D341Med (cell line): ENCODE results near the gene TCF25.

Source experiments
- DNase-seq: peaks from one replicate; pipeline ENCODE4 v3.0.0; 2012; ENCODE audit warnings: low spot score

TCF25 gene

DNA sequence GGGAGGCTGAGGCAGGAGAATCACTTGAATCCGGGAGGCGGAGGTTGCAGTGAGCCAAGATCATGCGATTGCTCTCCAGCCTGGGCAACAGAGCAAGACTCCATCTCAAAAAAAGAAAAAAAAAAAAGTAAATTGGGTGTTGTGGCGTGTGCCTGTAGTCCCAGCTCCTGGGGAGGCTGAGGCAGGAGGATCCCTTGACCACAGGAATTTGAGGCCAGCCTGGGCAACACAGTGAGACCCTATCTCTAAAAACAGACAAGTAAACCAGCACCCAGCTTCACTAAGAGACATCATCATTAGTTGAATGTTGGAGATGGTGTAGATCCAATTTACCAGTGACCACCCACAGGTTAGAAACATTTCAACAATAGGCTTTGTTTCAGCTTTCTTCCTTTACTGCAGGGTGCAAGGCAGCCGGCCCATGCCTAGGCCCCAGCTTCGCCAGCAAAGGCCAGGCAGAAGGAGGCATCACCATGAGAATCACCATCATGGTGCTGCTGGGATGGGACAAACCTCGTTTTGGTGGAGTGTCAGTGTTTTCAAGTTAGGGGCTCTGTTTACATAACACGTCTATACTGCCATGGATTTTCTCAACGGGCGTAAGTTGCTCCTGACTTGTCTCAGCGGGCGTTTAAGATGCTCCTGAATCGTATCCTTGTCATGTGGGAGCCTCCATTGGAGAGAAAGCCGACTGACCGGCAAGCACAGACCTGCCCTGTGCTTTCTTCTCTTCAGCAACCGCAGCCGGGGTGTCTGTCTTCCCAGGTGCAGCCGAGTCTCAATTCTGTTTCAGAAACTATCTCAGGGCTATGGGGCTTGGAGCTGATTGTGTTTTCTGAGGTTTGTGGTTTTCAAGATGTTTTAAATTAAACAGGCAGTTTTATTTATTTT, 7.3 kb downstream of the TCF25 start:
- no peak for DNase-seq

DNA sequence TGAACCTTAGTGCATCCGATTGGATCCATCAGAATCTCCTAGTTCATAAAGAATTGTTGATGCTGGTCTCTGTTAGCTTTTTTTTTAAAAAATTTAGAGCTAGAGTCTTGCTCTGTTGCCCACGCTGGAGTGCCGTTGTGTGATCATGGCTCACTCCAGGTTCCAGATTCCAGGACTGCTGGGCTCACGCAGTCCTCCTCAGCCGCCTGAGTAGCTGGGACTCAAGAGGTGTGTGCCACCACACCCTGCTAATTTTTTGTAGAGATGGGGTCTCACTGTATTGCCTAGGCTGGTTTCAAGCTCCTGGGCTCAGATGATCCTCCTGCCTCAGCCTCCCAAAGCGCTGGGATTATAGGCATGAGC, 8.0 kb downstream of the TCF25 start:
- DNase-seq = no peak

DNA sequence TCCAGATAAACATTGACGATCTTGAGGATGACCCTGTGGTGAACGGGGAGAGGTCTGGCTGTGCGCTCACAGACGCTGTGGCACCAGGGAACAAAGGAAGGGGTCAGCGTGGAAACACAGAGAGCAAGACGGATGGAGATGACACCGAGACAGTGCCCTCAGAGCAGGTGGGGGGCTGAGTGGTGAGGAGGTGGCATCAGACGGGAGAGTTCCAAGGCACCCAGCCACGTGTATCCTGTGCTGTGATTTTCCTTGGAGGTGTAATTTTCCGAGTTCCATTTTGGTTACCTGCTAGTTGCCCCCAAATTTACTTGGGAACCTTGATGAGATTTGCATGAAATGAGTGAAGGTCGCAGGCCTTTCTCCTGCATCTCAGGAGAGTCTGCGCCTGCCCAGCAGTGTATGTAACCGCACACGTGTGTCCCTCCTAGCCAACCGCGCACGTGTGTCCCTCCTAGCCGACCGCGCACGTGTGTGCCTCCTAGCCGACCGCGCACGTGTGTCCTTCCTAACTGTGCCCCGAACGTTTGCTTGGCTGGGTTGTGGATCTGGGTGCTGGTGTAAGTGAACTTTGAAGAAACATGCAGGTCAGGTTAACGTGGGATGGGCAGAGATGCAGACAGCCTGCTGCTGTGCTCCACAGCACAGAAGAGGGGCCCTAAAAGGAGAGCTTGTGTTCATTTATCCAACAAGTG, 10.1 kb downstream of the TCF25 start:
- no peak for DNase-seq

DNA sequence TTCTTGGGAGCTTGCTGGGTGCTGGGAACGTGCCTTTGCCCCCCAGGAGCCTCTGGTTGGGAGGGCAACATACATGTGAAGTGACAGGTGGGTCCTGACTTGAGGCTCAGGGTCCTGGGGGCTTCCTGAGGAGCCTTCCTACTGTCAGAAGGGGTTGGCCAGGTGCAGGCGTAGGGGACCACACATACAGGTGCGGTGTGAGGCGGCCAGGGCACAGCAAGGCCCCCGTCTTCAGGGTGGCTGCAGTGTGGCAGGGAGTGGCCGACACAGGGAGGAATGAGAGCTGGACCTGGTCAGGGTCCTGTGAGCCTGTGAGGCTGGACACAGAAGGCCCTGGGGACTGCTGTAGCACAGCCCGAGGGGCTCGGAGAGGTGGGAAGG, 10.6 kb downstream of the TCF25 start:
- DNase-seq = no peak

DNA sequence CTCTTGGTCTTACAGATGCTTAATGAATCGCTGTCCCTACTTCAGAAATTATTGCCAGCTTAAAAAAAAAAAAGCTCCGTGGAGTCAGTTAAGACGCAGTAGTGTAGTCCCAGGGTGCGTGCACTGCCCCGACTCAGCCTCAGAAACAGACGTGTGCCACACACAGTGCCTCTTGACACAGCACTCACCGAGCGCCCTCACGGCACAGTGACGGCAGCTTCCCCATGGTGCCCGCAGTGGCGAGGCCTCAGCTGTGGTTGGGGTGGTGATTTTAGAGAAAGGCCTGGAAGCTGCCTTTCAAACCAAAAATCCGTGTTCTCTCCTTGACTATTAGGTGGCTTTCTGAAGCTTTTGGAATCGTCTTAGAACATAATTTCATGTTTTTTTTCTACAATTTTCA, 13.9 kb downstream of the TCF25 start:
- no peak for DNase-seq

DNA sequence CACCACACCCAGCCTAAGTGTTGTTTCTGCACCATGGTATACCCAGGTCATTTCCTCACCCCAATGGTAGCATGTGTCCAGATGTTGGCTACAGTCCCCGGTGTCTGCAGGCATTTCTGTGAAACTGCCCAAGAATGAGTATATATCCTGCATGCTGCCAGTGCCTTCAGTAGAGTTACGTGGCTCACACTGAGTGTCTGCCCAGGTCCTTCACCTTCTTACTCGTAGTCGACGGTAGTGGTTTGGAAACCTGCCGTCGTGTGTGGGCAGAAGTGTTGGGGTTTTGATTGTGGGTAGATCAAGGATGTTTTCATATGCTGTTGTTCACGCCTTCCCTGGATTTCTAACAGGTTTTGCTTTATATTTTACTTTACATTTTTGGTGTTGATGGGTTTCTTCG, 16.8 kb downstream of the TCF25 start:
- DNase-seq = no peak

DNA sequence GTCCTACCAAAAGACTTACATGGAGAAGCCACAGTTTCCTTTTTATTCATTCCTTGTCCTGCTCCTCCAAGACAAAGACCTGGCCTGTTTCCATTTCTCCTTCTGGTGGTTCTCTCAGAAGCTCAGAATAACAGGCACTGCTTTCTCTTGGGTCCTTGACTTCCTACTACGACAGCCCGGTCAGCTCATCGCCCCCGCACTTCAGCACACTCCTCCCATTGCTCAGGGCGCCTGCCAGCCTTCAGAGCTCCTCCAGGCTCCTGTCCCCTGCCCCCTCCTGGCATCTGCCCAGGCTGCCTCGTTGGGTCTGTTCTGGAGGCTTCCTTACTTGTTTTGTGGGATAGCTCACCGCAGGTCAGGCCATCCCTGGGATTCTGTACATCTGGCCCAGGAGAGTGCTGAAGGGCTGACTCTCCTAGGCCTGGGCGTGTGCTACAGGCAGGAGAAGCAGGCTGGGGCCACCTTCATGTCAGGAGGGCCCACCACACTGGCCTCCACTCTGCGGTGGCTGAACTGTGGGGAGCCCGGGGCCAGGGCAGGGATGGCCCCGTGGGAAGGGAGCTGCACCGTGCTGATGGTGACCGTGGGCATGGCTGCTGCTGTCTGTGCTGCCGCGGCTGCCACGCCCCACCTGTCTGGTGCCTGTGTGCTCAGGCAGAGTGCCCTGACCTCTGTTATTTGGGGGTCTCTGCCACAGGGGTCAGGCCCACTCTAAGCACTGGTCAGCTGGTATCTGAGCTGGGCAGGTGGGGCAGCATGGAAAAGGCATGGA, 17.7 kb downstream of the TCF25 start:
- DNase-seq = no peak

DNA sequence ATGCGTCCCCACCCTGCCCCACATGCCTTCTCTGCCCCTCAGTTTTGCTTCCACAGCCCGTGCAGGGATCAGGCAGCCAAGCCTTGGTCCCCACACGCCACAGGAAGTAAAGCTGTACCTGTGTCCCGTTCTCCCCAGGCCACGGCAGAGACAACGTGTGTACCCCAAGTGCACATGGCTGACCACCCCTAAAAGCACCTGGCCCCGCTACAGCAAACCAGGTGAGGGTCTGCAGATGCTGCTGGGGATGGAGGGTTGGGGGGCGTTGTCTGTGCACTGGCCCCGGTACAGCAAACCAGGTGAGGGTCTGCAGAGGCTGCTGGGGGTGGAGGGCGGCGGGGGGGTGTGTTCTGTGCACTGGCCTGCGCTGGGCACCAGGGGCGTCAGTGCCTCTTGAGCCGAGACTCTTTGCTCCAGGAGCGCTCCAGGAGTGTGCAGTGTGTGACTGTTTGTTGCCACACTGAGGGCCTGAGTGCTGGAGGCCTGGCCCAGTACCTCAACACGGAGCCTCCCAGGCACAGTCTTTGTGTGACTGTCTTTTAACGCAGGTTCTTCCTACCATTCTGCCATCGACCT, 18.8 kb downstream of the TCF25 start:
- DNase-seq = no peak

DNA sequence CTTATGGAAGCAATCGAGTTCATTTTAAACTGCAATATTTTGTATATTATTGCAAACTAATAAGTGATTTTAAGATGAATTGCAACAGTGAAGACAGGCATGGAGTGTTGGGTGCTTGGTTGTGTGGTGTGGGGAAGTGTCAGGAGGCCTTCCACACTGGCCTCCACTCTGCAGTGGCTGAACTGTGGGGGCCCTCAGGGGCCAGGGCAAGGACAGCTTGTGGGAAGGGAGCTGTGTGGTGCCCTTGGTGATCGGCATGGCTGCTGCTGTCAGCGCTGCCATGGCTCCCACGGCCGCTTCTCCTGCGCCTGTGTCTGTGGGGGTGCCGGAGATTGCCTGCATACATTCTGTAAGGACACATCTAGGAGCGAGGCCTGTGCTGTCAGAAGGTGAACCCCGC, 19.2 kb downstream of the TCF25 start:
- no peak for DNase-seq

DNA sequence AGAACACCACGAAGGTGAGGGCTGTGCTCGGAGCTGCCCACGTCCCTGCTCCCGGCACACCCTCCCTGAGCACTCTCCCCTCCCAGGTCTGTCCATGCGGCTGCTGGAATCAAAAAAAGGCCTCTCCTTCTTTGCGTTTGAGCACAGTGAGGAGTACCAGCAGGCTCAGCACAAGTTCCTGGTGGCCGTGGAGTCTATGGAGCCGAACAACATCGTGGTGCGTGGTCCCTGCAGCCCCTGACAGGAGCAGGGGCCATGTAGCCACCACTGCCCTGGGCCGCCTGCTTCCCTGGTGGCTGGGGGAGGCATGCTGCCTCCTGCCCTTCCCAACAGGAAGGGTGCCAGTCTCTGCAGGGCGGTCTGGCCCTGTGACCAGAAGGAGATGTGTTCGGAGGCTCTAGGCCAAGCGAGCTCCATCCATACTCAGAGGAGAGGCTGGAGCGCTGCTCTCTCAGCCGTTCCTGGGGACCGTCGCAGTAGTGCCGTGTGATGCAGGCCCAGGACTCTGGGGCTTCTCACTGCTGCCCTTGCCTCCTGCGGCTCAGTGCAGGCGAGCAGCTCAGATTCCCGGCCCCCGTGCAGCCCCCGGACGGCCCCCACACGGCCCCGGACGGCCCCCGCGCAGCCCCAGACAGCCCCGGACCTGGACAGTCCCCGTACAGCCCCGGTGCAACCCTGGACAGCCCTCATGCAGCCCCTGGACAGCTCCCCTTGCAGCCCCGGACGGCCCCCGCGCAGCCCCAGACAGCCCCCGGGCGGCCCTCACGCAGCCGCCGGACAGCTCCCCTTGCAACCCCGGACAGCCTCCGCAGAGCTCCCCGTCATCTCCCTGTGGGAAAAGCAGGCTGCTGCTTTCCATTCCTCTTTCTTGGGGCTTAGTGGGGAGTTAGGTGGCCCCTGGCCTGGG, 20.5 kb downstream of the TCF25 start:
- no peak for DNase-seq

DNA sequence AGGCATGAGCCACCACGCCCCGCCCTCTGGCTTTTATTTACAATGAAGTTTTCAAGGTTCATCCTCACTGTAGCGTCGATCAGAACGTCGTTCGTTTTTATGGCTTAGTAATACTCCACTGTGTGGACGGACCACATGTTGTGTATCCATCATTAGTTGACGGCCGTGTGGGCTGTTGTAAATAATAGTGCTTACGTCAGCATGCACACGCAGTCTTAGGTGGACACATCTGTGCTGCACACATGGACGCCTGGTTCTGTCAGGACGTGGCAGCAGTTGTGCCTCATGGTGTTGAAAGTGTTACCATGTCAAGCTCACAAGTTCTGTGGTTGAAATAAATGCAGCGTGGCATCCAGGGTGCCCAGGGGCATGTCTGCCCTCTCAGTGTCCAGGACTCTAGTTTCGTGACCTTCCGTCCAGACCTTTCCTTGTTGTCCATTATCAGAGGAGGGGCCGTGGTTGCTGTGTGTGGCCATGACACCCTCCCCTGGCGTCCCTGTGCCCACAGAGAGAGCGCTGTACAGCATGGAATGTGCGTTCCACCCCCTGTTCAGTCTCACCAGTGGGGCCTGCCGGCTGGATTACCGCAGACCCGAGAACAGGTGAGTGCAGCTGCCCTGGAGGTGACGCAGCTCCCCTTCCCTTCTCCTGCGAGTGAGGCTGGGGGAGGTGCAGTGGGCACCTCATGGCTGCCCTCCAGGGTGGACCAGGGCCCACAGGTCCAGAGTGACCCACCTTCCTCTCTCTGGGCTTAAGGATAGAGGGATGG, 22.3 kb downstream of the TCF25 start:
- no peak for DNase-seq

DNA sequence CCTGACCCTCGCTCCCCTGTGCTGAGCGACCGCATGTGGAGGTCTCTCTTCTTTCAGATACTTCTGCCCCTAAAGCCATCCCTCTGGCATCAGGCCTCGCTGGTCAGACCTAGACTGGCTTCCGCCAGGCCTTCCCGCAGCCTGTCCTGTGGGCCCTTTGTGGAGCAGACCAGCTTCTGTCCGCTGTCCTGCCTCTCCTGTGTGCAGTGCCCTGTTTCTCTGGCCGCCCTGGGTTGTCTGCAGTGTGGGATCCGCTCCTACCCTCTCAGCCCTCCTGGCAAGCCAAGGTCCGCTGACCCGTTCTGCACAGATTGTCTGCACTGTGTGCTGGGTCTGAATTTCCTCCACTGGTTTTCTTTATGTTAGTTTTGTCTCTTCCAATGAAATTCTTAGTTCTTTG, 23.8 kb downstream of the TCF25 start:
- no peak for DNase-seq

DNA sequence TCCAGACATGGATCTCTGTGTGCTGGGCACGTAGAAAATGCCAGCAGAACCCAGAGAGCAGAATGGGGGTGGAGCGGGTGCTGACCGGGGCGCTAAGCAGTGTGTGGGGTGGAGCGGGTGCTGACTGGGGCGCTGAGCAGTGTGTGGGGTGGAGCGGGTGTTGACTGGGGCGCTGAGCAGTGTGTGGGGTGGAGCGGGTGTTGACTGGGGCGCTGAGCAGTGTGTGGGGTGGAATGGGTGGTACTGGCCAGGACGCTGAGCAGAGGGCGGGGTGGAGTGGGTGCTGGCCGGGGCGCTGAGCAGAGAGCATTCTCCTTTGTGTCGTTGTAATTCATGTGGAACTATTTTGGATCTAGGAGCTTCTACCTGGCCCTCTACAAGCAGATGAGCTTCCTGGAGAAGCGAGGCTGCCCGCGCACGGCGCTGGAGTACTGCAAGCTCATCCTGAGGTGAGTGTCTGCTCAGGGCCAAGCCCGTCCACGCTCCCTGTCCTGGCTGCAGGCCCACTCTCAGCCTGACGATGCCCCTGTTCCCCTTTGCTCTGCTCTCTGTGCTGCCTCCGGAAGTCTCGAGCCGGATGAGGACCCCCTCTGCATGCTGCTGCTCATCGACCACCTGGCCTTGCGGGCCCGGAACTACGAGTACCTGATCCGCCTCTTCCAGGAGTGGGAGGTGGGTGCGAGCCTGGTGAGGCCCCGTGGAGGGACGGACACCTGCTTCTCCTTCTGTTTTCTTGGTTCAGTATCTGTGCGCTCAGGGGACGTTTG, 25.0 kb downstream of the TCF25 start:
- DNase-seq = no peak

DNA sequence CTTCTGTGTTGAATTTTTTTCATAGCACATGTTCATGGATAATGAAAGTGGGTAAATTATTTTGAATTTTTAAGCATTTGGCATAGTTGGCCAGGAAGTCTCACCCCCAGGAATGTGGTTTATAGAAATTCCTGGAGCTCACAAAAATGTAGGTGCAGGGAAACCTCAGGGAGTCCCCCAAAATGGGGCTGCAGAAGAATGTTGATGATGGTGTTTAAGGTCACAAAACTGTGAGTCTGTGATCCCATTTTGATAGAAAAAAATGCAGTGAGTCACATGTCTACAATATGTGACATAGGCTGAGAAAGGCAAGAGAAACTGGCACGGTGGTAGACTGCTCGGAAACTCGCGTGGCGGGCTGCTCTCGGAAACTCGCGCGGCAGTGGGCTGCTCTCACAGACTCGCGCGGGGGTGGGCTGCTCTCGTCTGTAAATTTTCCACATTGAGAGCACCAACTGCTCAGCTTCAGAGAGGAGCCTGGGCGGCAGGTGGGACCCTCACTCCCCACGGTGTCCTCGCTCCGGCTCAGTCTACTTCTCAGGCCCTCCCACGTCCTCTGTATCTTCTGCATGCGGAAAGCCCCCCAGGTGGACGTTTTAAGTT, 26.6 kb downstream of the TCF25 start:
- no peak for DNase-seq

DNA sequence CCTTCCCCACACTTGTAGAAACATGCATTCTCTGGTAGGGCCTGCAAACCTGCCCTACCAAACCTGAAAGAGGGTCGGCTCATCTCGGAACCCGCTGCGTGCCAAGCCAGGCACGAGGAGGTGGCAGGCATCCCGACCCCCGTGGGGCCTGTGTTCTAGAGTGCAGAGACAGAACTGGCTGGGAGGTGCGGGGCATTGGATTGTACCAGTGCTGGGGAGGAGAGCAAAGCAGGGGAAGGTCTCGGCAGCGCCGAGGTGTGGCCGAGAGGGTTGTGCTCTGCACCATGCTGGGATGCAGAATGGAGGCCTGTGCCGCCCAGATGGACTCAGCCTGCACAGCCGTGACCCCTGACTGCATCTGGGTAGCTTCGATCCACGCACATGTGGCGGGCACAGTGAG, 27.5 kb downstream of the TCF25 start:
- no peak for DNase-seq

DNA sequence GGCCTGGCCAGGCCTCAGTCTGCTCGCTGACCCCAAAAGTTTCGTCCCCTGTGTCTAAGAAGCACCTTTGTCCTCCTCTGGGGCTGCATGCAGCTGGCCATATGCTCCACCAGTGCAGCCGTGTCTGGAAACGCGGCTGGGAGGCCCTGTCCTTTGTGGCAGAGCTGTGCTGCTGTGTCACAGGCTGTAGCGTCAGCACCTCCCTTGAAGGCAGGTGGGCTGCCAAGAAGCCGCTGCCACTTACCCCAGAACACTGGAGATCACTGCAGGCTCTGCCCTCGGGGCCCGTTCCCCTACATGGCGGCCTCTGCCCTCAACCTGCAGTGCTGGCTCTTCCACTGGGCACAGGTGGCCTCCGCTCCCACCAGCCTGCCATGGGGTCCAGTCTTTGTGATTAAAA, 29.6 kb downstream of the TCF25 start:
- DNase-seq = no peak

DNA sequence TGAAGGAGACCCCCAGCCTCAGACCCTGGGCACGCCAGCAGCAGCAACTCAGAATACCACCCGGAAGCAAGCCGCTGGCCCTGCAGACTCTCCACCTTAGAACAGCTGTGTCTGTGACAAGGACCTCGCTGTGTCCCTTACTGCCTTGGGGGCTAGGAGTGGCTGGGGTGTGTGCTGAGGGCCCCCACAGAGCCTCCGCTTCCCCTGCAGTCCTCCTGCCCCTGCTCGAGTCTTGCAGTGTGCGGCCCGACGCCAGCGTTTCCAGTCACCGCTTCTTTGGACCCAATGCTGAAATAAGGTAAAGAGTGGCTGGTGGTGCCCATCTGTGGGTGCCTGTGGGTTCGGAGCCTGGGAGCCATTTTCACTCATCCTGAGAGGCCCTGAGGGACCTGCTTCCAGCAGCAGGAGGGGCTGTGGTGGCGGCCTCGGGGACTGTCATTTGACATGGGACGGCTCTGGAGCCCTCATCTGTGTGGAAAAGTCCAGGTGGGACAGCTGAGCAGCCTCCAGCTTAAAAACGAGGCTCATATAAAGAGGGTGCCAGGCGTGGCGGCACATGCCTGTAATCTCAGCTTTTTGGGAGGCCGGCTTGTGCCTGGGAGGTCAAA, 30.6 kb downstream of the TCF25 start:
- no peak for DNase-seq

DNA sequence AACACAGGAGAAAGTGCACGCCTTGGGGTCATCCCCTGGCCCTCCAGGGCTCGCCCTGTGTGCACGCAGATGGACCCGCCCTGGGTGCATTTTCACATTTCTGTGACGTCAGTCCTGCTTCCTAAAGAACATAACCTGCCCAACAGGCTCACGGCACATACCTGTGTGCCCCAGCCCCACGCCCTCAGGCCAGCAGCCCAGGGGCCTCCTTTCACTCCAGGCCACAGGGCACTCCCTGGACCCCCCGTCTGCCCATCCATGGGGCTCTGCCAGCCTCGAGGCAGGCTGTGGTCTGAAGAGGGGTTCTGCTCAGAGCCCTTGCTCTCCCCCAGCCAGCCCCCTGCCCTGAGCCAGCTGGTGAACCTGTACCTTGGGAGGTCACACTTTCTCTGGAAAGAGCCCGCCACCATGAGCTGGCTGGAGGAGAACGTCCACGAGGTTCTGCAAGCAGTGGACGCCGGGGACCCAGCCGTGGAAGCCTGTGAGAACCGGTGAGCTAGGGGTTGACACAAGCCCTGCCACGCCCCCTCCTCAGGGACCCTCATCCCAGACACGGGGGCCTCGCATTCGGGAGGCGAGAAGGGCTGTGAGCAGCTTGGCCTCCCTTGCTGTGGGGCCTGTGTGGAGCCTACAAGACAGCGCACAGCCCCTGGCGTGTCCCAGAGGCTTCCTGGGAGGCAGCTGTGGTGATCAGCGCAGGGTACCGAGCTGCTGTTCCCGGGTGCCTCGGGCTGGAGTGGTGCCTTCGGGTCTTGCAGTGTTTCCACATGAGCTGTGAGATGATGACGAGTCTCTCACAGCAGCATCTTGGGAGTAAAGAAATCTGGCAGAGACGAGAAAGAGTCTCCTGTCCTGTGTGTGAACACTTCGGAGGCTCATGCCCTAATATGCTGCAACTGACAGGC, 31.5 kb downstream of the TCF25 start:
- no peak for DNase-seq
